ENCODE measurements around the gene IDI1.

DNA sequence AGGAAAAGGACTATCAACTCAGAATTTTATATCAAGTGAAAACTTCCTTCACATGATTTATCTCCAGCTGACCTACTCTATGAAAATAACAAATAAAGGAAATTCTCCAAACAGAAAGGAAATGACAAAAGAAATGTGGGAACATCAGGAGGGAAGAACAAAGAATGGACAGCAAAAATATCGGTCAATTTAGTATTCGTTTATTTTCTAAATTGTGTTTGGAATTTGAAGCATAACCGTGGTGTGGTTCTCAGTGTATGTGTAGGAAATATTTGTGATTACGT, 16.0 kb upstream of the IDI1 start:
- no peak for TF ChIP-seq POLR2A (IDR thresholded peaks at IDR 0.05)
- TF ChIP-seq, protein P1, sequence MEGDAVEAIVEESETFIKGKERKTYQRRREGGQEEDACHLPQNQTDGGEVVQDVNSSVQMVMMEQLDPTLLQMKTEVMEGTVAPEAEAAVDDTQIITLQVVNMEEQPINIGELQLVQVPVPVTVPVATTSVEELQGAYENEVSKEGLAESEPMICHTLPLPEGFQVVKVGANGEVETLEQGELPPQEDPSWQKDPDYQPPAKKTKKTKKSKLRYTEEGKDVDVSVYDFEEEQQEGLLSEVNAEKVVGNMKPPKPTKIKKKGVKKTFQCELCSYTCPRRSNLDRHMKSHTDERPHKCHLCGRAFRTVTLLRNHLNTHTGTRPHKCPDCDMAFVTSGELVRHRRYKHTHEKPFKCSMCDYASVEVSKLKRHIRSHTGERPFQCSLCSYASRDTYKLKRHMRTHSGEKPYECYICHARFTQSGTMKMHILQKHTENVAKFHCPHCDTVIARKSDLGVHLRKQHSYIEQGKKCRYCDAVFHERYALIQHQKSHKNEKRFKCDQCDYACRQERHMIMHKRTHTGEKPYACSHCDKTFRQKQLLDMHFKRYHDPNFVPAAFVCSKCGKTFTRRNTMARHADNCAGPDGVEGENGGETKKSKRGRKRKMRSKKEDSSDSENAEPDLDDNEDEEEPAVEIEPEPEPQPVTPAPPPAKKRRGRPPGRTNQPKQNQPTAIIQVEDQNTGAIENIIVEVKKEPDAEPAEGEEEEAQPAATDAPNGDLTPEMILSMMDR (IDR thresholded peaks at IDR 0.05) = no peak
